GM12892 (cell line): ENCODE measurements around the gene ZDHHC4.

ENCODE experiments used
- POLR2AphosphoS5 ChIP-seq: IDR thresholded peaks from 2 replicates; pipeline ENCODE4 v1.6.1; 2011; ENCODE audit warnings: low read depth, low read length, control low read depth
- TAF1 ChIP-seq: IDR thresholded peaks from 2 replicates; pipeline ENCODE4 v1.6.1; 2011; ENCODE audit warnings: low read depth, mild to moderate bottlenecking, control low read depth, low read length, borderline replicate concordance

DNA sequence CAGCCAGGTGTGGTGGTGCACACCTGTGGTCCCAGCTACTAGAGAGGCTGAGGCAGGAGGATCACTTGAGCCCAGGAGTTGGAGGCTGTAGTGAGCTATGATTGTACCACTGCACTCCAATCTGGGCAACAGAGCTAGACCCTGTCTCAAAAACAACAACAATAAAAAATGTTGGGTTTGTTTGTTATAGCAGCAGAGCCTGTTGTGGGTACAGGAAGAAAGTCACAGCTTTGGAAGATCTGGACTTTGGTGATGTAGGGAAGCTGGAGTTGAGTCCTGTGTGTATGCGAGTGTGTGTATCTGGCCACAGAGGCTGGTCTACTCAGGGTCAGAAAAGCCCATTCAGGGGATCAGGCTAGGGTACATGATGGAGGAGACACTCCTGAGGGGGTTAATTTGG lies 29.9 kb upstream of the ZDHHC4 start:
- no peak for TF ChIP-seq TAF1
- TF ChIP-seq POLR2AphosphoS5, result no peak
